Glutamatergic neuron (in vitro differentiated cells): ENCODE data around the gene LIPN. TPM values are rescaled to one million over a fixed set of nuclear protein-coding genes. Genes with fewer than 3 reads are reported as not detected.

ENCODE experiments used
- DNase-seq: peaks from one replicate; pipeline ENCODE4 v3.0.0; 2022
- H3K27ac Mint-ChIP-seq: one replicate; pipeline ENCODE4 v1.8.0; 2020; ENCODE audit warnings: mild to moderate bottlenecking, mixed read lengths, inconsistent platforms; ENCODE audit not compliant: unreplicated experiment
- H3K27me3 Mint-ChIP-seq: one replicate; pipeline ENCODE4 v1.8.0; 2020; ENCODE audit warnings: mild to moderate bottlenecking, moderate library complexity, mixed read lengths, inconsistent platforms; ENCODE audit not compliant: unreplicated experiment
- H3K36me3 Mint-ChIP-seq: one replicate; pipeline ENCODE4 v1.8.0; 2020; ENCODE audit warnings: mild to moderate bottlenecking, mixed read lengths, inconsistent platforms; ENCODE audit not compliant: unreplicated experiment
- H3K4me1 Mint-ChIP-seq: one replicate; pipeline ENCODE4 v1.8.0; 2020; ENCODE audit warnings: mild to moderate bottlenecking, low read depth, mixed read lengths, inconsistent platforms; ENCODE audit not compliant: unreplicated experiment
- H3K4me3 Mint-ChIP-seq: one replicate; pipeline ENCODE4 v1.8.0; 2020; ENCODE audit warnings: mild to moderate bottlenecking, mixed read lengths, inconsistent platforms; ENCODE audit not compliant: unreplicated experiment
- H3K9me3 Mint-ChIP-seq: one replicate; pipeline ENCODE4 v1.8.0; 2020; ENCODE audit warnings: mild to moderate bottlenecking, moderate library complexity, mixed read lengths, inconsistent platforms; ENCODE audit not compliant: unreplicated experiment
- total RNA-seq: library from RNA; stranded (reverse); fragmentation: NEBNext Ultra II Directional; extraction: Animal tissue kit (Norgen Biotek cat#: 25700); gene quantifications from one replicate; pipeline ENCODE4 v1.2.1, GENCODE V29; 2021; ENCODE audit not compliant: unreplicated experiment
- TF ChIP-seq, protein P1 (sequence below): fragments of 200-600 bp; sonication (generic); IDR thresholded peaks from one replicate; pipeline ENCODE4 v1.5.0; 2021; ENCODE audit not compliant: partially characterized antibody, unreplicated experiment

Gene LIPN
- total RNA-seq, 1 donor from 2014 or later = not detected

GRCh38 chr10:88813200-88813599, 53.4 kb downstream of the LIPN start:
- no peaks in the 10 kb centered on the region for H3K36me3 Mint-ChIP-seq
- H3K4me3 Mint-ChIP-seq = no peak overlapping the region
- peaks cover 3% of the 10 kb centered on the region for H3K4me1 Mint-ChIP-seq

GRCh38 chr10:88819290-88819689, 59.5 kb downstream of the LIPN start:
- no peaks in the 10 kb centered on the region for H3K4me1 Mint-ChIP-seq
- no peak for DNase-seq
- H3K27ac Mint-ChIP-seq = no peak overlapping the region
- H3K27me3 Mint-ChIP-seq = no peaks in the 10 kb centered on the region
- TF ChIP-seq, protein P1, sequence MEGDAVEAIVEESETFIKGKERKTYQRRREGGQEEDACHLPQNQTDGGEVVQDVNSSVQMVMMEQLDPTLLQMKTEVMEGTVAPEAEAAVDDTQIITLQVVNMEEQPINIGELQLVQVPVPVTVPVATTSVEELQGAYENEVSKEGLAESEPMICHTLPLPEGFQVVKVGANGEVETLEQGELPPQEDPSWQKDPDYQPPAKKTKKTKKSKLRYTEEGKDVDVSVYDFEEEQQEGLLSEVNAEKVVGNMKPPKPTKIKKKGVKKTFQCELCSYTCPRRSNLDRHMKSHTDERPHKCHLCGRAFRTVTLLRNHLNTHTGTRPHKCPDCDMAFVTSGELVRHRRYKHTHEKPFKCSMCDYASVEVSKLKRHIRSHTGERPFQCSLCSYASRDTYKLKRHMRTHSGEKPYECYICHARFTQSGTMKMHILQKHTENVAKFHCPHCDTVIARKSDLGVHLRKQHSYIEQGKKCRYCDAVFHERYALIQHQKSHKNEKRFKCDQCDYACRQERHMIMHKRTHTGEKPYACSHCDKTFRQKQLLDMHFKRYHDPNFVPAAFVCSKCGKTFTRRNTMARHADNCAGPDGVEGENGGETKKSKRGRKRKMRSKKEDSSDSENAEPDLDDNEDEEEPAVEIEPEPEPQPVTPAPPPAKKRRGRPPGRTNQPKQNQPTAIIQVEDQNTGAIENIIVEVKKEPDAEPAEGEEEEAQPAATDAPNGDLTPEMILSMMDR = no peak
- H3K9me3 Mint-ChIP-seq = no peaks in the 10 kb centered on the region
- no peak overlapping the region for H3K4me3 Mint-ChIP-seq
- no peaks in the 10 kb centered on the region for H3K36me3 Mint-ChIP-seq

More at GRCh38 chr10:88813200-88813599, 53.4 kb downstream of the LIPN start:
- no peaks in the 10 kb centered on the region for H3K9me3 Mint-ChIP-seq
- TF ChIP-seq, protein P1 = no peak
- DNase-seq = no peak
- no peak overlapping the region for H3K27ac Mint-ChIP-seq
- H3K27me3 Mint-ChIP-seq = no peaks in the 10 kb centered on the region

DNA sequence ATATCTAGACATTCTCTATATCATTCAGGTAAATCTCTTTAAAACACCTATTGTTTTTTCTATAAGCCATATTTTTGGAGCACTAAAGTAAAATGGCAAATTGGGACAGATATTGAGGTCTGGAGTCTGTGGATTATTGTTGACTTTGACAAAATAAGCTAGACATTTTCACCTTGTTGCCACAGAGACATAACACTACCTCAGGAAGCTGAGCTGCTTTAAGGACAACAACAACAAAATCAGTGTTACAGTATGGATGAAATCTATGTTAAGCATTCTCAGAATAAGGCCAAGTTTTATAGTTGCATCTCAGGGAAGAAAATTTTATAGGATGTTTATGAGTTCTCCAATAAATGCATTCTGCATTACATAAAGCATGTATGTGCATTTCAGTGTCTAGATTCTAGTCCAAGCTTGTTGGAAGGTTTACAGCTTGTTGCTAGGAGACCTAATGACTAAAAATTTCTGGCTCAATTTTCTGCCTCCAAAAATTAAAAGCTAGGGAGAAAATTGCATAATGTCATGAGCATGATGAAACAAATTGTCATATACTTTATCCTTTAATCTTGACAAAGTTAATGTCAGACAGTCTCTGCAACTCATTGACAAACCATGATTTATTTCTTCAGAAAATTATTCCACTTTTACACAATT, 61.1 kb downstream of the LIPN start:
- TF ChIP-seq, protein P1 = no peak
- H3K4me3 Mint-ChIP-seq = no peak overlapping the region
- no peaks in the 10 kb centered on the region for H3K4me1 Mint-ChIP-seq
- H3K27me3 Mint-ChIP-seq = no peaks in the 10 kb centered on the region
- H3K9me3 Mint-ChIP-seq = no peaks in the 10 kb centered on the region
- H3K36me3 Mint-ChIP-seq = no peaks in the 10 kb centered on the region
- no peak for DNase-seq
- no peak overlapping the region for H3K27ac Mint-ChIP-seq

GRCh38 chr10:88826388-88826787, 66.6 kb downstream of the LIPN start:
- DNase-seq = no peak
- H3K36me3 Mint-ChIP-seq = no peaks in the 10 kb centered on the region
- no peaks in the 10 kb centered on the region for H3K4me1 Mint-ChIP-seq
- H3K27me3 Mint-ChIP-seq = no peaks in the 10 kb centered on the region
- H3K27ac Mint-ChIP-seq = no peak overlapping the region
- H3K9me3 Mint-ChIP-seq = no peaks in the 10 kb centered on the region
- H3K4me3 Mint-ChIP-seq = no peak overlapping the region
- TF ChIP-seq, protein P1 = no peak

GRCh38 chr10:88827671-88828070, 67.9 kb downstream of the LIPN start:
- Mint-ChIP-seq H3K4me3 (no peak overlapping the region), H3K9me3 (no peaks in the 10 kb centered on the region), H3K4me1 (no peaks in the 10 kb centered on the region), H3K27ac (no peak overlapping the region), H3K27me3 (no peaks in the 10 kb centered on the region), H3K36me3 (no peaks in the 10 kb centered on the region)
- TF ChIP-seq, protein P1 = no peak
- DNase-seq = no peak
